Smooth muscle cell (in vitro differentiated cells): Measurements from ENCODE around the gene ATP11A. TPM values are rescaled to one million over a fixed set of nuclear protein-coding genes. Genes with fewer than 3 reads are reported as not detected.

Experiments
- DNase-seq: peaks from one replicate; lab custom pipeline; 2025; ENCODE audit not compliant: unreplicated experiment; lab: John Stamatoyannopoulos, UW
- H2AFZ ChIP-seq: fragments of 200-600 bp; sonication (generic); 2 replicates; pipeline ENCODE4 v1.6.0; 2016; ENCODE audit warnings: antibody characterized with exemption, low read depth, mild to moderate bottlenecking
- H3F3A ChIP-seq: fragments of 200-600 bp; sonication (generic); 2 replicates; pipeline ENCODE4 v1.6.0; 2017; ENCODE audit warnings: antibody characterized with exemption, low read depth
- H3K27ac ChIP-seq: fragments of 200-600 bp; sonication (generic); 2 replicates; pipeline ENCODE4 v1.5.1; 2016; ENCODE audit warnings: low read depth, mild to moderate bottlenecking
- H3K27me3 ChIP-seq: fragments of 200-600 bp; sonication (generic); 2 replicates; pipeline ENCODE4 v1.6.1; 2016; ENCODE audit warnings: low read depth, mild to moderate bottlenecking
- H3K36me3 ChIP-seq: fragments of 200-600 bp; sonication (generic); 2 replicates; pipeline ENCODE4 v1.5.1; 2016; ENCODE audit warnings: low read depth
- H3K4me1 ChIP-seq: fragments of 200-600 bp; sonication (generic); 2 replicates; pipeline ENCODE4 v1.5.1; 2016; ENCODE audit warnings: low read depth
- H3K4me2 ChIP-seq: fragments of 200-600 bp; sonication (generic); 2 replicates; pipeline ENCODE4 v1.6.0; 2016; ENCODE audit warnings: mild to moderate bottlenecking
- H3K4me3 ChIP-seq: fragments of 200-600 bp; sonication (generic); 2 replicates; pipeline ENCODE4 v1.5.1; 2016; ENCODE audit warnings: mild to moderate bottlenecking
- H3K79me2 ChIP-seq: fragments of 200-600 bp; sonication (generic); 2 replicates; pipeline ENCODE4 v1.6.0; 2016; ENCODE audit warnings: low read depth, mild to moderate bottlenecking
- H3K9ac ChIP-seq: fragments of 200-600 bp; sonication (generic); 2 replicates; pipeline ENCODE4 v1.6.0; 2016; ENCODE audit warnings: low read depth
- H3K9me3 ChIP-seq: fragments of 200-600 bp; sonication (generic); replicated peaks from 2 replicates; pipeline ENCODE4 v1.5.1; 2016; ENCODE audit warnings: low read depth
- H4K20me1 ChIP-seq: fragments of 200-600 bp; sonication (generic); 2 replicates; pipeline ENCODE4 v1.6.0; 2016; ENCODE audit warnings: low read depth
- WGBS: methylation state at CpG from one replicate; pipeline ENCODE4 v1.1.7; 2016; ENCODE audit warnings: low lambda C conversion rate; 5-methylcytosine and 5-hydroxymethylcytosine counted together
- polyA plus RNA-seq: library from polyadenylated mRNA; unstranded; fragments of >200 nt; fragmentation: Nextera tagmentation; extraction: Ambion mirVana; gene quantifications from 2 replicates; pipeline ENCODE4 v1.2.1, GENCODE V29; 2016
- total RNA-seq: library from RNA; depleted of rRNA; stranded (reverse); fragments of >200 nt; gene quantifications from 2 replicates; pipeline ENCODE4 v1.2.3, GENCODE V29; 2014
- TF ChIP-seq, protein P1 (sequence below): fragments of 200-600 bp; sonication (generic); IDR thresholded peaks from 2 replicates; pipeline ENCODE4 v1.5.1; 2017; ENCODE audit warnings: borderline replicate concordance, mild to moderate bottlenecking, antibody characterized with exemption; ENCODE audit not compliant: insufficient read depth, poor library complexity, severe bottlenecking

The ATP11A gene
- total and polyA plus RNA-seq, 2 experiments from 2014 or later = 6.5 to 7.5 TPM

DNA sequence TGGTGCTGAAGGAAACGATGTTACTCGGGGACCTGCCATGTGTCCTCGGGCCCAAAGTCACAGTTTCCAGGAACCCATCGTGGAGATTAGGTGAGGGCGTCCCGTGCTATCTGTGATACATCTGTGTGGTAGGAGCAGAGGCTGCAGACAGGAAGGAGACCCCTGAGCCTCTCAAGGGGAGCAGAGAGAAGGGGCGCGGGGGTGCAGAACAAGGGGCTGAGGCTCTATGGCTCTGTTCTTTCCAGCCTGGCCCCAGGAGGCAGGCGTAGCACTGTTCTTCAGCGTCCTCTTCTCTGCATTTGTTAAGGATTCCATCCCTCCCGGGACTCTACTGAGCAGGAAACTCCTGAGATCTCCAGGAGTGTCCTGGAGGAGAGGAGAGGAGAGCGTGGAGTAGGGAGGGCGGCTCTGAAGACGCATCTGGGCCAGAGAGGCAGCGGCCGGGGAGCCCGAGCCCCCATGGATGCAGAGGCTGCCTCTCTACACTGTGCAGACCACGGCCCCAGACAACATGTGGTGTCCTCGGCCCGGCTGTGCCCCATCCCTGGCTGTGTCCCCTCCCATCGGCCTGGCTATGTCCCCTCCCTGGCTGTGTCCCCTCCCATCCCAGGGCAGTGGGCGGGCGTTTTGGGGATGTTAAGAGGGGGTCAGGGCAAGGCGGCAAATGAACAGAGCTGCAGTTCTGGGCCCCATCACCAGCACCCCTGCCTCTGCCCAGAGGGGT is 118.0 kb downstream of the ATP11A start:
- 97% methylated on average over 19 of the region's 24 CpGs for WGBS
- Histone ChIP-seq H3K36me3 (no peaks in the 10 kb centered on the region), H3K27ac (no peak overlapping the region), H4K20me1 (no peaks in the 10 kb centered on the region), H3K4me2 (no peak overlapping the region), H3K79me2 (no peaks in the 10 kb centered on the region), H3F3A (no peaks in the 10 kb centered on the region), H3K27me3 (no peaks in the 10 kb centered on the region), H3K4me1 (no peaks in the 10 kb centered on the region), H3K9ac (no peak overlapping the region), H3K9me3 (no peaks in the 10 kb centered on the region), H3K4me3 (no peak overlapping the region), H2AFZ (no peak overlapping the region)
- TF ChIP-seq, protein P1, sequence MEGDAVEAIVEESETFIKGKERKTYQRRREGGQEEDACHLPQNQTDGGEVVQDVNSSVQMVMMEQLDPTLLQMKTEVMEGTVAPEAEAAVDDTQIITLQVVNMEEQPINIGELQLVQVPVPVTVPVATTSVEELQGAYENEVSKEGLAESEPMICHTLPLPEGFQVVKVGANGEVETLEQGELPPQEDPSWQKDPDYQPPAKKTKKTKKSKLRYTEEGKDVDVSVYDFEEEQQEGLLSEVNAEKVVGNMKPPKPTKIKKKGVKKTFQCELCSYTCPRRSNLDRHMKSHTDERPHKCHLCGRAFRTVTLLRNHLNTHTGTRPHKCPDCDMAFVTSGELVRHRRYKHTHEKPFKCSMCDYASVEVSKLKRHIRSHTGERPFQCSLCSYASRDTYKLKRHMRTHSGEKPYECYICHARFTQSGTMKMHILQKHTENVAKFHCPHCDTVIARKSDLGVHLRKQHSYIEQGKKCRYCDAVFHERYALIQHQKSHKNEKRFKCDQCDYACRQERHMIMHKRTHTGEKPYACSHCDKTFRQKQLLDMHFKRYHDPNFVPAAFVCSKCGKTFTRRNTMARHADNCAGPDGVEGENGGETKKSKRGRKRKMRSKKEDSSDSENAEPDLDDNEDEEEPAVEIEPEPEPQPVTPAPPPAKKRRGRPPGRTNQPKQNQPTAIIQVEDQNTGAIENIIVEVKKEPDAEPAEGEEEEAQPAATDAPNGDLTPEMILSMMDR = no peak
- no peak for DNase-seq

- DNase-seq = no peak
- 93% methylated on average over 23 of the region's 26 CpGs for WGBS
- TF ChIP-seq, protein P1 = no peak
- no peaks in the 10 kb centered on the region for H3K79me2 ChIP-seq
- H3K4me2 ChIP-seq = no peak overlapping the region
- no peak overlapping the region for H3K27ac ChIP-seq
- no peaks in the 10 kb centered on the region for H3K27me3 ChIP-seq
- no peak overlapping the region for H2AFZ ChIP-seq
- H3K36me3 ChIP-seq = no peaks in the 10 kb centered on the region
- no peak overlapping the region for H3K4me3 ChIP-seq
- no peaks in the 10 kb centered on the region for H3F3A ChIP-seq
- H3K9me3 ChIP-seq = no peaks in the 10 kb centered on the region
- H4K20me1 ChIP-seq = no peaks in the 10 kb centered on the region
- H3K9ac ChIP-seq = no peak overlapping the region
- H3K4me1 ChIP-seq = no peaks in the 10 kb centered on the region
Observed at GRCh38 chr13:112808377-112809140, 118.7 kb downstream of the ATP11A start.

GRCh38 chr13:112809332-112810315 is 119.8 kb downstream of the ATP11A start:
- H4K20me1 ChIP-seq = no peaks in the 10 kb centered on the region
- no peak overlapping the region for H3K4me2 ChIP-seq
- H3K9me3 ChIP-seq = no peaks in the 10 kb centered on the region
- no peak overlapping the region for H3K9ac ChIP-seq
- H3K27ac ChIP-seq = no peak overlapping the region
- no peak for DNase-seq
- no peaks in the 10 kb centered on the region for H3K4me1 ChIP-seq
- TF ChIP-seq, protein P1 = no peak
- no peaks in the 10 kb centered on the region for H3K27me3 ChIP-seq
- H3K79me2 ChIP-seq = no peaks in the 10 kb centered on the region
- no peaks in the 10 kb centered on the region for H3K36me3 ChIP-seq
- no peak overlapping the region for H3K4me3 ChIP-seq
- H2AFZ ChIP-seq = no peak overlapping the region
- H3F3A ChIP-seq = no peaks in the 10 kb centered on the region
- 97% methylated on average over 40 of the region's 40 CpGs for WGBS
